Sigmoid colon (tissue), 4 donors: ENCODE measurements around the gene MNAT1.

Source experiments
- EP300 ChIP-seq, 4 donors: sonication (generic); formaldehyde crosslinking; IDR thresholded peaks; one replicate each; pipeline ENCODE4 v1.6.1; 2017; ENCODE audit warnings: antibody characterized with exemption in 4 of 4
- TF ChIP-seq, protein P1 (sequence below), 4 experiments: fragments of 450-650 bp in 3 of 4; fragments of 200-600 bp in 1 of 4; IDR thresholded peaks; one replicate each; pipeline ENCODE4 v1.5.1; 2016 to 2019; ENCODE audit warnings: antibody characterized with exemption in 4 of 4, mild to moderate bottlenecking in 3 of 4, moderate library complexity in 2 of 4

DNA sequence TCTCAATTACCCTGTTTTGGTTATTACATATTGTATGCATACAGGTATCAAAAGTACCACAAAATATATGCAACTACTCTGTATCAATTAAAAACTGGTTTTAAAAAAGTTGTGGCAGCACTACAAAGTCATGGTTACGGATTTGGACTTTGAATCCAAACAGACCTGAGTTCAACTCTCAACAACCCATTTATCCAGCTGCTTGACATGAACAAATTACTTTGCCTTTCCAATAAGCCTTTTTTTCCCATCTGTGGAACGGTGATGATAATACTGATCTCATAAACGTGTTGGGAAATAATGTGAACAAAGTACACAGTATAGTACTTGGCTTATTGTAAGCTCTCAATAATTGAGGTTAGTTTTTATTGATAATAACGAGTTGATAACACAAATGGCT is 85.0 kb downstream of the MNAT1 start:
- TF ChIP-seq, protein P1, sequence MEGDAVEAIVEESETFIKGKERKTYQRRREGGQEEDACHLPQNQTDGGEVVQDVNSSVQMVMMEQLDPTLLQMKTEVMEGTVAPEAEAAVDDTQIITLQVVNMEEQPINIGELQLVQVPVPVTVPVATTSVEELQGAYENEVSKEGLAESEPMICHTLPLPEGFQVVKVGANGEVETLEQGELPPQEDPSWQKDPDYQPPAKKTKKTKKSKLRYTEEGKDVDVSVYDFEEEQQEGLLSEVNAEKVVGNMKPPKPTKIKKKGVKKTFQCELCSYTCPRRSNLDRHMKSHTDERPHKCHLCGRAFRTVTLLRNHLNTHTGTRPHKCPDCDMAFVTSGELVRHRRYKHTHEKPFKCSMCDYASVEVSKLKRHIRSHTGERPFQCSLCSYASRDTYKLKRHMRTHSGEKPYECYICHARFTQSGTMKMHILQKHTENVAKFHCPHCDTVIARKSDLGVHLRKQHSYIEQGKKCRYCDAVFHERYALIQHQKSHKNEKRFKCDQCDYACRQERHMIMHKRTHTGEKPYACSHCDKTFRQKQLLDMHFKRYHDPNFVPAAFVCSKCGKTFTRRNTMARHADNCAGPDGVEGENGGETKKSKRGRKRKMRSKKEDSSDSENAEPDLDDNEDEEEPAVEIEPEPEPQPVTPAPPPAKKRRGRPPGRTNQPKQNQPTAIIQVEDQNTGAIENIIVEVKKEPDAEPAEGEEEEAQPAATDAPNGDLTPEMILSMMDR (IDR thresholded peaks at IDR 0.05): no peak
- TF ChIP-seq EP300 (IDR thresholded peaks at IDR 0.05): no peak
